Right lobe of liver (tissue), 4 donors: ENCODE measurements around the gene EPHA6.

Experiments used
- CTCF ChIP-seq, 4 donors: fragments of 200-600 bp in 3 of 4; fragments of 450-650 bp in 1 of 4; IDR thresholded peaks; one replicate each; pipeline versions ENCODE4 v1.5.1 to v1.8.0; 2016 to 2022; ENCODE audit warnings: antibody characterized with exemption in 4 of 4, mild to moderate bottlenecking in 2 of 4
- POLR2A ChIP-seq: fragments of 450-650 bp; IDR thresholded peaks from one replicate; pipeline ENCODE4 v1.6.1; 2017; ENCODE audit warnings: antibody characterized with exemption, mild to moderate bottlenecking
- donor health status: DM: no; HTN: no; CAD: no.
- donor health status: DM: no; HTN: no; CAD: no.
- donor health status: DM: no; HTN: yes; CAD: no.

- no peak for TF ChIP-seq POLR2A
- TF ChIP-seq CTCF (IDR thresholded peaks at IDR 0.05): no peak
These were observed 877.0 kb downstream of the EPHA6 start for GRCh38 chr3:97691354-97691753.
